ENCODE data around the gene APOBEC3C. TPM values are rescaled to one million over a fixed set of nuclear protein-coding genes. Genes with fewer than 3 reads are reported as not detected.
"Not testable (repeated sequence)": the region's sequence is repeated elsewhere in the genome, so short reads cannot be mapped to it uniquely, and the experiment has no call there.

The APOBEC3C gene
- polyA plus RNA-seq, 4 donors, result 8.6 to 10.8 (median 9.6) TPM

GRCh38 chr22:39055658-39056057 lies 41.6 kb downstream of the APOBEC3C start:
- no peak for DNase-seq (ENCODE audit: low read depth in 4 of 4, low spot score in 3 of 4)

- not testable (repeated sequence) for DNase-seq (ENCODE audit: low read depth in 4 of 4, low spot score in 3 of 4)
Measured at GRCh38 chr22:39061290-39061689, 47.2 kb downstream of the APOBEC3C start.

- not testable (repeated sequence) for DNase-seq (ENCODE audit: low read depth in 4 of 4, low spot score in 3 of 4)
Measured at GRCh38 chr22:39061951-39062350, 47.9 kb downstream of the APOBEC3C start.

GRCh38 chr22:39063904-39064303 lies 49.8 kb downstream of the APOBEC3C start:
- not testable (repeated sequence) for DNase-seq (ENCODE audit: low read depth in 4 of 4, low spot score in 3 of 4)

- not testable (repeated sequence) for DNase-seq (ENCODE audit: low read depth in 4 of 4, low spot score in 3 of 4)
Measured at GRCh38 chr22:39066442-39067276, 52.6 kb downstream of the APOBEC3C start.

GRCh38 chr22:39068033-39068785 lies 54.2 kb downstream of the APOBEC3C start:
- DNase-seq (ENCODE audit: low read depth in 4 of 4, low spot score in 3 of 4), result no peak

Other genes with a start within 250 kb of the APOBEC3C start
- gene DNAL4, start 220.1 kb upstream of the APOBEC3C start, polyA plus RNA-seq (ENCODE audit: insufficient read length in 4 of 4), result 10 to 100 TPM; 36.4 to 42.1 (median 36.7) TPM
- 1 to 10 TPM; 4.6 to 5.2 (median 4.7) TPM for gene NPTXR, start 170.2 kb upstream of the APOBEC3C start, polyA plus RNA-seq (ENCODE audit: insufficient read length in 4 of 4)
- 10 to 100 TPM; 37.2 to 47.8 (median 40.3) TPM for gene CBX6, start 142.0 kb upstream of the APOBEC3C start, polyA plus RNA-seq (ENCODE audit: insufficient read length in 4 of 4)
- gene APOBEC3A, start 56.6 kb upstream of the APOBEC3C start, polyA plus RNA-seq (ENCODE audit: insufficient read length in 4 of 4), result not detected
- gene APOBEC3B, start 31.9 kb upstream of the APOBEC3C start, polyA plus RNA-seq (ENCODE audit: insufficient read length in 4 of 4), result 1 to 10 TPM; 5.9 to 8.4 (median 7.6) TPM
- 1 to 10 TPM in 3 of 4 donors, under 1 TPM in 1; 0.64 to 1.5 (median 1.1) TPM for gene APOBEC3D, start 6.9 kb downstream of the APOBEC3C start, polyA plus RNA-seq (ENCODE audit: insufficient read length in 4 of 4)
- 1 to 10 TPM; 5.9 to 9.8 (median 7.2) TPM for gene APOBEC3F, start 26.6 kb downstream of the APOBEC3C start, polyA plus RNA-seq (ENCODE audit: insufficient read length in 4 of 4)
- gene APOBEC3G, start 63.0 kb downstream of the APOBEC3C start, polyA plus RNA-seq (ENCODE audit: insufficient read length in 4 of 4), result 1 to 10 TPM; 6.6 to 9.8 (median 8.1) TPM
- gene APOBEC3H, start 83.0 kb downstream of the APOBEC3C start, polyA plus RNA-seq (ENCODE audit: insufficient read length in 4 of 4), result under 1 TPM in 2 of 4 donors, not detected in 2; 0.20 to 0.27 TPM
- gene CBX7, start 138.4 kb downstream of the APOBEC3C start, polyA plus RNA-seq (ENCODE audit: insufficient read length in 4 of 4), result 1 to 10 TPM; 7.6 to 8.9 (median 8.7) TPM
- 10 to 100 TPM; 14.8 to 18.7 (median 16.5) TPM for gene PDGFB, start 230.7 kb downstream of the APOBEC3C start, polyA plus RNA-seq (ENCODE audit: insufficient read length in 4 of 4)

Data from right renal pelvis (tissue), 4 donors.